Measurements from ENCODE around the gene SARDH. TPM values are rescaled to one million over a fixed set of nuclear protein-coding genes. Genes with fewer than 3 reads are reported as not detected.

Gene SARDH
- total RNA-seq, 3 donors from 2014 or later: 0.16 to 2.0 (median 1.0) TPM

DNA sequence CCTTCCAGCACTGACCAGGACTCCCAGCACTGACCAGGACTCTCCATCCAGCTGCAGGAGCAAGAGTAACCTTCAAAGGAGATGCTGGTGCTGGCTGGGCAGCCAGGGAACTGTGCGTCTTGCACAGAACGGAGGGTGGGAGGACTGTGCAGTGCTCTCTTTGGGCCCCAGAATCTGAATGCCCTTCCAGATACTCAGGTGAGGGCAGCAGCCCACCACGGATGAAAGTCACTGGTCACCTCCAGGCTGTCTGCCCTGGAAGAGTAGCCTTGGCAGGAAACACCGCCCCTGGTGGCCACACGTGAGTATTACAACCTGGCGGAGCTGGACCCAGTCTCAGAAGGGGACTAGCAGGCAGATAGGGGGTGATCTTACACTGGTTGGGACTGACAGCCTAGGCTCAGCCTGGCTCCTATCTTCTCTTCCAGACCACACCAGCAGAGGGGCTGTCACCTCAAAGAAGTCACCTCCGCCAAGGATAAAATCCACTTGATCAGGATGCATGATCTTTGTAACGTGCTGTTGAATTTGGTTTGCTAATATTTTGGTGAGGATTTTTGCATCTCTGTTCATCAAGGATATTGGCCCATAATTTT lies 4.8 kb upstream of the SARDH start:
- peak; percentile 55 to 76 for DNase-seq (ENCODE audit: low spot score in 2 of 2)
- H3K36me3 ChIP-seq: no peaks in the 10 kb centered on the region
- no peak overlapping the region for H3K27ac ChIP-seq
- H3K27me3 ChIP-seq: no peaks in the 10 kb centered on the region
- H3K9me3 ChIP-seq: no peaks in the 10 kb centered on the region
- intact Hi-C loops (cut with DNase I; ENCODE audit: low total_unique reads): no loop called here
- no peak for TF ChIP-seq POLR2AphosphoS5 (IDR thresholded peaks at IDR 0.05)
- TF ChIP-seq, protein P1, sequence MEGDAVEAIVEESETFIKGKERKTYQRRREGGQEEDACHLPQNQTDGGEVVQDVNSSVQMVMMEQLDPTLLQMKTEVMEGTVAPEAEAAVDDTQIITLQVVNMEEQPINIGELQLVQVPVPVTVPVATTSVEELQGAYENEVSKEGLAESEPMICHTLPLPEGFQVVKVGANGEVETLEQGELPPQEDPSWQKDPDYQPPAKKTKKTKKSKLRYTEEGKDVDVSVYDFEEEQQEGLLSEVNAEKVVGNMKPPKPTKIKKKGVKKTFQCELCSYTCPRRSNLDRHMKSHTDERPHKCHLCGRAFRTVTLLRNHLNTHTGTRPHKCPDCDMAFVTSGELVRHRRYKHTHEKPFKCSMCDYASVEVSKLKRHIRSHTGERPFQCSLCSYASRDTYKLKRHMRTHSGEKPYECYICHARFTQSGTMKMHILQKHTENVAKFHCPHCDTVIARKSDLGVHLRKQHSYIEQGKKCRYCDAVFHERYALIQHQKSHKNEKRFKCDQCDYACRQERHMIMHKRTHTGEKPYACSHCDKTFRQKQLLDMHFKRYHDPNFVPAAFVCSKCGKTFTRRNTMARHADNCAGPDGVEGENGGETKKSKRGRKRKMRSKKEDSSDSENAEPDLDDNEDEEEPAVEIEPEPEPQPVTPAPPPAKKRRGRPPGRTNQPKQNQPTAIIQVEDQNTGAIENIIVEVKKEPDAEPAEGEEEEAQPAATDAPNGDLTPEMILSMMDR (IDR thresholded peaks at IDR 0.05): peak; percentile 81 to 94 (median 92)
- H3K4me3 ChIP-seq: no peak overlapping the region
- H3K4me1 ChIP-seq: no peaks in the 10 kb centered on the region

DNA sequence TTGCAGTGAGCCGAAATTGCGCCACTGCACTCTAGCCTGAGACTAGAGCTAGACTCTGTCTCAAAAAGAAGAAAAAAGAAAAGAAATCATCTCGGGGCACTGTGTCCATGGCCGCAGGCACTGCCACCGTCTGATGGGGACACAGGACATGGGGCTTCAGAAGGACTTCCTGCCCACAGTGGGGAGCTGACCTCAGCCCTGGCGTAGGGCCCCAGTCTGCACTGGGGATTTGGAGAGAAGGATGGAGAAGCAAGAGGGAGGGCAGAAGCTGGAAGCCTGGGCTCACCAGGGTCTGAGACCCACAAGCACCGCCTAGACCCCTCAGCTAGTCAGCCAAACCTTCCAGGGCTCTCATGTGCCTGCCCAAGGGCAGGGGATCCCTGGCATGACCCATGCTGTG lies 4.1 kb upstream of the SARDH start:
- Histone ChIP-seq H3K4me1 (peaks cover 0 to 7% of the 10 kb centered on the region in 2 donors), H3K27ac (no peak overlapping the region), H3K4me3 (no peak overlapping the region), H3K36me3 (no peaks in the 10 kb centered on the region), H3K27me3 (no peaks in the 10 kb centered on the region), H3K9me3 (no peaks in the 10 kb centered on the region)
- TF ChIP-seq POLR2A (IDR thresholded peaks at IDR 0.05) (no peak), POLR2AphosphoS5 (IDR thresholded peaks at IDR 0.05) (no peak)
- TF ChIP-seq, protein P1 (IDR thresholded peaks at IDR 0.05): no peak
- intact Hi-C loops (cut with DNase I; ENCODE audit: low total_unique reads): no loop called here
- DNase-seq (ENCODE audit: low spot score in 2 of 2): no peak

DNA sequence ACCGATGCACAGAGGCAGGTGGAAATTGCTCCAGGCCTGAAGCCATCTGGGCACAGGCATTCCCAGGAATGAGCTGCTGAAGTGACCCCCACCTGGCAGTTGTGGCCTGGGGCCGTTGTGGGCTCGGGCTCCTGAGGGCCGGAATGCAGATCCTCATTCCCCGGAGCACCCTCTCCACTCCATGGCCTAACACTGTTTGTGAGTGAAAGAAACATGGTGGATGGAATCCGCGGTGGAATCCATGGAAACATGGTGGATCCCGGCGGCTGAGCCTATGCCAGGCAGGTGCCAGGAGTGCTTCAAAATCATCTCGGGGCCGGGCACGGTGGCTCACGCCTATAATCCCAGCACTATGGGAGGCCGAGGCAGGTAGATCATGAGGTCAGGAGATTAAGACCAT lies 3.6 kb upstream of the SARDH start:
- intact Hi-C loops (cut with DNase I; ENCODE audit: low total_unique reads): no loop called here
- Histone ChIP-seq H3K27ac (no peak overlapping the region), H3K27me3 (no peaks in the 10 kb centered on the region), H3K4me3 (no peak overlapping the region), H3K4me1 (peaks cover 0 to 7% of the 10 kb centered on the region in 2 donors), H3K36me3 (no peaks in the 10 kb centered on the region), H3K9me3 (no peaks in the 10 kb centered on the region)
- TF ChIP-seq POLR2A (IDR thresholded peaks at IDR 0.05) (no peak), POLR2AphosphoS5 (IDR thresholded peaks at IDR 0.05) (no peak)
- TF ChIP-seq, protein P1 (IDR thresholded peaks at IDR 0.05): no peak
- DNase-seq (ENCODE audit: low spot score in 2 of 2): no peak

DNA sequence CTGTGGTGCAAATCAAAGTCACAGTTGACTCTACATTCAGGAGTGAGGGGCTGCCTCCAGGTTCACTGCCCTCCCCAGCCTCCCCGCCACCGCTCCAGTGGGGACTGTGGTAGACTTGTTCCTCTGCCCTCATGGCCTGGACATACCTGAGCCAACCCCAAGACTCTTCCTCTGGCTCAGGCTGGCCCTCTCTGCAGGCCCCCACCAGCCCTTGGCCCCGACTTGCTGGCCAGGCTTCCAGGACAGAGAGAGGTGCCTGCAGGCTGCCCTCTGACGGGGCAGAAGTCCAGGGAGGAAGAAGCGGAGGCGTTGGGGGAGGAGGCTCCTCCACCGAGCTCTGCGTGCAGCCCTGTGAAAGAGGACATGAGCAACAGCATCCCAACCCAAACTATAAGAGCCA lies 2.8 kb upstream of the SARDH start:
- no peak for DNase-seq (ENCODE audit: low spot score in 2 of 2)
- H3K27ac ChIP-seq: no peak overlapping the region
- H3K27me3 ChIP-seq: no peaks in the 10 kb centered on the region
- H3K4me3 ChIP-seq: no peak overlapping the region
- TF ChIP-seq, protein P1 (IDR thresholded peaks at IDR 0.05): no peak
- TF ChIP-seq POLR2A (IDR thresholded peaks at IDR 0.05): no peak
- no peak for TF ChIP-seq POLR2AphosphoS5 (IDR thresholded peaks at IDR 0.05)
- peaks cover 0 to 7% of the 10 kb centered on the region in 2 donors for H3K4me1 ChIP-seq
- intact Hi-C loops (cut with DNase I; ENCODE audit: low total_unique reads): no loop called here
- no peaks in the 10 kb centered on the region for H3K36me3 ChIP-seq
- H3K9me3 ChIP-seq: no peaks in the 10 kb centered on the region

DNA sequence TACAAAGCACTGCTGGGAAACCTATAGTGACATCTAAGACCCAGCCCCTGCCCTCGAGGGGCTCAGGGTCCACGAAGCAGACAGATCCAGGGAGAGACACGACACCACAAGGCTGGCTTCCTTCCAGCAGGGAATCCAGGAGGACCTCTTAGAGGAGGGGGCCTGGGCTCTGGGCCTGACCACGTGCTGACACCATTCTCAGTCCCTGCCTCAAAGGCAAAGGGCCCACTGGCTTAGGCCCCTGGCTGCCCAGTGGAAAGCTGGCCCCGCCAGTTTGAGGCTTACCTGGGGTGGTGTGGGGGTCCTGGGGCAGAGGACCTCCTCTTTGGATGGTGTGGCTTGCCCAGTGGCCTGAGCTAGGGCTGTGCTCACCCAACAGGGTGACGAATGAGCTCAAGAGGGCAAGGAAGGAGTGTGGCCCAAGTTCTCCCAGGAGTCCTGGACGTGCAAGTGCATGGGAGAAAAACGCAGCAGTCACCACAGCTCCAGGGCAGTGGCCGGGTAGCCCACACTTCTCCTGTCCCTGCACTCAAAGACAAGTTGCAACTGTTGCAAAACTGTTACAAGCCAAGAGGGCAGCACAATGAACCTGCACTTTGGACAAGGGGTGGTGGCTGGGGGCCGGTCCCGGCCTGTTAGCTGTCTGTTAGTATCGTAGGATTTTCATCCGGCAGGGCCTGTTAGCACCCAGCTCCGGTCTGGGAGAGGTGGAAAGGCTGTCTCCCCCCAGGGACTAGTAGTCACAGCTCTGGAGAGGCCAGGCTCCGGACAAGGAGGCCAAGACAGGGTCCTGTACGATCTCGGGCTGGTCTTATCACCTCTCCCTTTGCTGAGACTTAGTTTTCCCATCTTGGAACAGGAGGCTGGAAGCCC lies 1.5 kb upstream of the SARDH start:
- H3K36me3 ChIP-seq: no peaks in the 10 kb centered on the region
- peaks cover 0 to 7% of the 10 kb centered on the region in 2 donors for H3K4me1 ChIP-seq
- no peak for TF ChIP-seq POLR2A (IDR thresholded peaks at IDR 0.05)
- no peak for TF ChIP-seq POLR2AphosphoS5 (IDR thresholded peaks at IDR 0.05)
- TF ChIP-seq, protein P1 (IDR thresholded peaks at IDR 0.05): no peak
- intact Hi-C loops (cut with DNase I; ENCODE audit: low total_unique reads): no loop called here
- H3K27me3 ChIP-seq: no peaks in the 10 kb centered on the region
- no peaks in the 10 kb centered on the region for H3K9me3 ChIP-seq
- DNase-seq (ENCODE audit: low spot score in 2 of 2): no peak
- no peak overlapping the region for H3K4me3 ChIP-seq
- H3K27ac ChIP-seq: no peak overlapping the region

All from breast epithelium (tissue), 4 donors.